Lower leg skin (tissue), 3 donors: ENCODE results near the gene NSMF.

ENCODE experiments used
- CTCF ChIP-seq, 3 donors: fragments of 450-650 bp; IDR thresholded peaks; one replicate each; pipeline ENCODE4 v1.5.1; 2016; ENCODE audit warnings: antibody characterized with exemption in 3 of 3, mild to moderate bottlenecking in 3 of 3, moderate library complexity in 2 of 3
- POLR2A ChIP-seq, 2 donors: fragments of 450-650 bp; IDR thresholded peaks; one replicate each; pipeline ENCODE4 v1.6.1; 2016 to 2017; ENCODE audit warnings: antibody characterized with exemption in 2 of 2, mild to moderate bottlenecking in 1 of 2, moderate library complexity in 1 of 2

GRCh38 chr9:137484551-137485315 lies 25.6 kb upstream of the NSMF start:
- TF ChIP-seq CTCF (IDR thresholded peaks at IDR 0.05) (no peak), POLR2A (IDR thresholded peaks at IDR 0.05) (no peak)
